Measurements from ENCODE around the gene AP2M1. TPM values are rescaled to one million over a fixed set of nuclear protein-coding genes. Genes with fewer than 3 reads are reported as not detected.

The AP2M1 gene
- total and polyA plus RNA-seq, 10 of the 15 experiments (the other 5 are each of a cell fraction or from before 2014, with no cell fraction given): 65.6 to 356 (median 161) TPM

DNA sequence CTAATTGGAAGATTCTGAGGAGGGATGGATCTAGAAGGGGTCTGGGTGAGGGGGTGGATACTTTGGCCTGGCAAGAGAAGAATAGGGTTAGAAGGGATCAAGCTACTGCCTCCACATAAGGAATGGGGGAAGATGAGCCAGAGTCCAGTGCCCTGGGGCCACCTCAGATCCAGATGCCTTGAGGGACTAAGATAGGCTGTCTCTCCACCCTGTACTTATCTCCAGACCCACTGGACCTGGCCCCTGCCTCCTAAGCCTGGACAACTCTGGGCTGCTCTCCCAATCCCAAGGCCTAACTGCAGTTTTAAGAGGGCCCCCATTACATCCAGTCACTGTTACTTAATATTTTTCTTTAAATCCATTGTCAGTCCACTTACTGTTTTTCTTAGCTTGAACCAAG is 17.4 kb upstream of the AP2M1 start:
- DNase-seq (ENCODE audit: low read depth, low spot score) (no peak), FAIRE-seq (no peak), ATAC-seq (no peak)
- peaks cover 42% of the 10 kb centered on the region for H3K79me2 ChIP-seq (ENCODE audit: control insufficient read depth, insufficient read depth, low read length)
- peaks cover 9% of the 10 kb centered on the region for H3K4me1 ChIP-seq (ENCODE audit: control insufficient read depth, insufficient read depth, low read length)
- RAD21 ChIA-PET (ENCODE audit: unreplicated experiment): interaction anchor here (2.1 to 2.2 kb wide), 2 partner anchors 22 to 29 kb away, joined by 7 to 10 read pairs; partner anchors contain the start of genes ABCF3 and EIF2B5
- intact Hi-C loops (cut with micrococcal nuclease; ENCODE audit: unreplicated experiment): no loop called here
- TF ChIP-seq SMARCA5 (IDR thresholded peaks at IDR 0.05): no peak
- H3K9me3 ChIP-seq (replicated peaks; ENCODE audit: control insufficient read depth, insufficient read depth, low read length): no peaks in the 10 kb centered on the region
- H3K9ac ChIP-seq (ENCODE audit: control insufficient read depth, insufficient read depth, low read length): peak overlapping the region; percentile 88
- peak overlapping the region; percentile 78 for H3K4me2 ChIP-seq (ENCODE audit: control insufficient read depth, insufficient read depth)
- BruUV-seq (replicated peaks): no TSS peak
- CTCF ChIA-PET: interaction anchor here (1.3 kb wide), 1 partner anchor 16 kb away, joined by 4 read pairs; no protein-coding TSS in a partner anchor
- SMC1A ChIA-PET (ENCODE audit: uncharacterized antibody, unreplicated experiment): interaction anchor here (0.9 to 1.6 kb wide), 3 partner anchors 17 to 24 kb away, joined by 3 to 4 read pairs (median 3); partner anchors contain the start of gene AP2M1
- no peak overlapping the region for H2AFZ ChIP-seq (ENCODE audit: control insufficient read depth, low read depth, low read length)
- H3K4me3 ChIP-seq: peak overlapping the region; percentile 82
- in situ Hi-C loops (cut with MboI): no loop called here
- H4K20me1 ChIP-seq (ENCODE audit: control insufficient read depth, insufficient read depth): no peaks in the 10 kb centered on the region
- H3K27ac ChIP-seq (ENCODE audit: control insufficient read depth, insufficient read depth): peak overlapping the region; percentile 35; the same call in 1 of the 2 replicates
- POLR2A ChIA-PET: interaction anchor here (1.2 to 2.4 kb wide), 4 partner anchors 18 to 29 kb away, joined by 3 to 7 read pairs (median 6); partner anchors contain the start of genes ABCF3 and AP2M1
- H3K27me3 ChIP-seq (replicated peaks in 1 of 2; ENCODE audit: control insufficient read depth in 2 of 2, insufficient read depth in 2 of 2, low read length in 1 of 2): no peaks in the 10 kb centered on the region
- no peaks in the 10 kb centered on the region for H3K36me3 ChIP-seq (ENCODE audit: control insufficient read depth in 2 of 2, insufficient read depth in 2 of 2, low read length in 1 of 2)

DNA sequence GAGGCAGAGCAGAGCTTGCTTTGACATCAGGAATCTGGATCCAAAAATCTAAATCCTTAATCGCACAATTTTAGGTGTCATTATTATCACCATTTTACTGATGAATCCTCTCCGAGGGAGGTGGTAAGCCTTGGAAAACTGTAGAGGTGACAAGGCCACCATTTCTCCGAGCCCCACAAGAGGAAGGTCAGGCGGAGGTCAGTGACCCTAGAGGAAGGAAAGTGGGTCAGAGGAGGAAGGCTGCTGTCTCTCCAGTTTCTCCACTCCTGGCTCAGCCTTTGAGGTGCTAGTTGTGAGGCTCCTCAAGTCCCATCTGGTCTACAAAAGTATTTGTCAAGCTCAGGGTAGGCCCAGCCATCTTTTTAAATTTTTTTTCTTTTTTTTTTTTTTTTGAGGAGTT is 16.3 kb upstream of the AP2M1 start:
- no peak overlapping the region for H2AFZ ChIP-seq (ENCODE audit: control insufficient read depth, low read depth, low read length)
- POLR2A ChIA-PET: interaction anchor here (0.6 to 1.3 kb wide), 4 partner anchors 18 to 153 kb away, joined by 3 to 7 read pairs (median 3); no protein-coding TSS in a partner anchor
- no peaks in the 10 kb centered on the region for H3K27me3 ChIP-seq (replicated peaks in 1 of 2; ENCODE audit: control insufficient read depth in 2 of 2, insufficient read depth in 2 of 2, low read length in 1 of 2)
- intact Hi-C loops (cut with micrococcal nuclease; ENCODE audit: unreplicated experiment): no loop called here
- H4K20me1 ChIP-seq (ENCODE audit: control insufficient read depth, insufficient read depth): no peaks in the 10 kb centered on the region
- H3K4me2 ChIP-seq (ENCODE audit: control insufficient read depth, insufficient read depth): peak overlapping the region; percentile 78; the same call in 1 of the 2 replicates
- BruUV-seq (replicated peaks): no TSS peak
- RAD21 ChIA-PET (ENCODE audit: unreplicated experiment): no interaction called here
- SMC1A ChIA-PET (ENCODE audit: uncharacterized antibody, unreplicated experiment): interaction anchor here (1.1 to 2.4 kb wide), 4 partner anchors 16 to 263 kb away, joined by 3 to 5 read pairs (median 4); partner anchors contain the start of gene AP2M1
- H3K36me3 ChIP-seq (ENCODE audit: control insufficient read depth in 2 of 2, insufficient read depth in 2 of 2, low read length in 1 of 2): peaks cover 0 to under 1% of the 10 kb centered on the region in 2 experiments; a peak in 1 of 4 replicates
- H3K9ac ChIP-seq (ENCODE audit: control insufficient read depth, insufficient read depth, low read length): no peak overlapping the region
- in situ Hi-C loops (cut with MboI): no loop called here
- WGBS (ENCODE audit: insufficient coverage, insufficient replicate concordance, low lambda C conversion rate, missing lambda C conversion rate): 93% methylated on average over 4 of the region's 4 CpGs
- peaks cover 9% of the 10 kb centered on the region for H3K4me1 ChIP-seq (ENCODE audit: control insufficient read depth, insufficient read depth, low read length)
- peaks cover 42% of the 10 kb centered on the region for H3K79me2 ChIP-seq (ENCODE audit: control insufficient read depth, insufficient read depth, low read length)
- no peak overlapping the region for H3K27ac ChIP-seq (ENCODE audit: control insufficient read depth, insufficient read depth)
- no peak for DNase-seq (ENCODE audit: low read depth, low spot score)
- no peak for ATAC-seq
- H3K4me3 ChIP-seq: peak overlapping the region; percentile 3; the same call in 1 of the 2 replicates
- no peaks in the 10 kb centered on the region for H3K9me3 ChIP-seq (replicated peaks; ENCODE audit: control insufficient read depth, insufficient read depth, low read length)
- no peak for FAIRE-seq
- CTCF ChIA-PET: interaction anchor here (0.8 to 1.3 kb wide), 2 partner anchors 15 to 262 kb away, joined by 3 to 4 read pairs; no protein-coding TSS in a partner anchor
- no peak for TF ChIP-seq POLR2AphosphoS5 (IDR thresholded peaks at IDR 0.05; ENCODE audit: low read length)
- TF ChIP-seq ETV6 (conservative IDR thresholded peaks at IDR 0.05 in 1 of 2, IDR thresholded peaks at IDR 0.05 in 1 of 2; ENCODE audit: borderline replicate concordance in 1 of 2, low read depth in 1 of 2): no peak
- no peak for TF ChIP-seq CHD2 (IDR thresholded peaks at IDR 0.05; ENCODE audit: borderline replicate concordance, low read depth, low read length)
- TF ChIP-seq, protein P1, sequence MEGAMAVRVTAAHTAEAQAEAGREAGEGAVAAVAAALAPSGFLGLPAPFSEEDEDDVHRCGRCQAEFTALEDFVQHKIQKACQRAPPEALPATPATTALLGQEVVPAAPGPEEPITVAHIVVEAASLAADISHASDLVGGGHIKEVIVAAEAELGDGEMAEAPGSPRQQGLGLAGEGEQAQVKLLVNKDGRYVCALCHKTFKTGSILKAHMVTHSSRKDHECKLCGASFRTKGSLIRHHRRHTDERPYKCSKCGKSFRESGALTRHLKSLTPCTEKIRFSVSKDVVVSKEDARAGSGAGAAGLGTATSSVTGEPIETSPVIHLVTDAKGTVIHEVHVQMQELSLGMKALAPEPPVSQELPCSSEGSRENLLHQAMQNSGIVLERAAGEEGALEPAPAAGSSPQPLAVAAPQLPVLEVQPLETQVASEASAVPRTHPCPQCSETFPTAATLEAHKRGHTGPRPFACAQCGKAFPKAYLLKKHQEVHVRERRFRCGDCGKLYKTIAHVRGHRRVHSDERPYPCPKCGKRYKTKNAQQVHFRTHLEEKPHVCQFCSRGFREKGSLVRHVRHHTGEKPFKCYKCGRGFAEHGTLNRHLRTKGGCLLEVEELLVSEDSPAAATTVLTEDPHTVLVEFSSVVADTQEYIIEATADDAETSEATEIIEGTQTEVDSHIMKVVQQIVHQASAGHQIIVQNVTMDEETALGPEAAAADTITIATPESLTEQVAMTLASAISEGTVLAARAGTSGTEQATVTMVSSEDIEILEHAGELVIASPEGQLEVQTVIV (IDR thresholded peaks at IDR 0.05; ENCODE audit: borderline replicate concordance, partially characterized antibody): no peak
- TF ChIP-seq, protein P2, sequence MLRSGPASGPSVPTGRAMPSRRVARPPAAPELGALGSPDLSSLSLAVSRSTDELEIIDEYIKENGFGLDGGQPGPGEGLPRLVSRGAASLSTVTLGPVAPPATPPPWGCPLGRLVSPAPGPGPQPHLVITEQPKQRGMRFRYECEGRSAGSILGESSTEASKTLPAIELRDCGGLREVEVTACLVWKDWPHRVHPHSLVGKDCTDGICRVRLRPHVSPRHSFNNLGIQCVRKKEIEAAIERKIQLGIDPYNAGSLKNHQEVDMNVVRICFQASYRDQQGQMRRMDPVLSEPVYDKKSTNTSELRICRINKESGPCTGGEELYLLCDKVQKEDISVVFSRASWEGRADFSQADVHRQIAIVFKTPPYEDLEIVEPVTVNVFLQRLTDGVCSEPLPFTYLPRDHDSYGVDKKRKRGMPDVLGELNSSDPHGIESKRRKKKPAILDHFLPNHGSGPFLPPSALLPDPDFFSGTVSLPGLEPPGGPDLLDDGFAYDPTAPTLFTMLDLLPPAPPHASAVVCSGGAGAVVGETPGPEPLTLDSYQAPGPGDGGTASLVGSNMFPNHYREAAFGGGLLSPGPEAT (IDR thresholded peaks at IDR 0.05; ENCODE audit: low read depth): no peak
- no peak for TF ChIP-seq ZBED1 (IDR thresholded peaks at IDR 0.05; ENCODE audit: borderline replicate concordance)
- TF ChIP-seq NBN (IDR thresholded peaks at IDR 0.05): no peak
- TF ChIP-seq NFXL1 (IDR thresholded peaks at IDR 0.05; ENCODE audit: borderline replicate concordance): no peak
- TF ChIP-seq CBFB (IDR thresholded peaks at IDR 0.05; ENCODE audit: low read depth): no peak
- TF ChIP-seq MTA2 (IDR thresholded peaks at IDR 0.05; ENCODE audit: low read depth): no peak

Measured in GM12878 (cell line).